ENCODE measurements around the gene UBE2D2. TPM values are rescaled to one million over a fixed set of nuclear protein-coding genes. Genes with fewer than 3 reads are reported as not detected.
A peak's percentile ranks its signal among the peaks of the same experiment; 100 is the strongest.

The UBE2D2 gene
- total and polyA plus RNA-seq, 2 of the 13 experiments (the other 11 are each of a cell fraction or from before 2014, with no cell fraction given) = 79.1 to 109 TPM

GRCh38 chr5:139638090-139638735, 77.1 kb downstream of the UBE2D2 start (continued):
- TF ChIP-seq KDM2A (CRISPR knock-in tag; IDR thresholded peaks at IDR 0.05; ENCODE audit: borderline replicate concordance, low read depth) (peak; percentile 32; the same call in 1 of the 2 replicates), ZNF709 (CRISPR knock-in tag; IDR thresholded peaks at IDR 0.05) (0 out of 2 replicates have a peak, but pooled peaks have one; percentile 33), ZNF263 (CRISPR knock-in tag; IDR thresholded peaks at IDR 0.05) (0 out of 2 replicates have a peak, but pooled peaks have one; percentile 12), ARHGAP35 (CRISPR knock-in tag; IDR thresholded peaks at IDR 0.05; ENCODE audit: borderline replicate concordance) (no peak), NFIB (CRISPR knock-in tag; IDR thresholded peaks at IDR 0.05; ENCODE audit: borderline replicate concordance) (no peak), ETV6 (CRISPR knock-in tag; conservative IDR thresholded peaks at IDR 0.05) (no peak), ZBTB34 (CRISPR knock-in tag; IDR thresholded peaks at IDR 0.05) (no peak), BCL6 (CRISPR knock-in tag; IDR thresholded peaks at IDR 0.05) (peak; percentile 18; the same call in 1 of the 2 replicates), MTERF4 (CRISPR knock-in tag; IDR thresholded peaks at IDR 0.05) (peak; percentile 60; the same call in 1 of the 2 replicates), XBP1 (CRISPR knock-in tag; IDR thresholded peaks at IDR 0.05) (peak; percentile 95; the same call in 1 of the 2 replicates), ZNF432 (CRISPR knock-in tag; IDR thresholded peaks at IDR 0.05; ENCODE audit: borderline replicate concordance) (0 out of 2 replicates have a peak, but pooled peaks have one; percentile 19), ZBTB25 (CRISPR knock-in tag; IDR thresholded peaks at IDR 0.05) (no peak), NFE2L1 (CRISPR knock-in tag; IDR thresholded peaks at IDR 0.05; ENCODE audit: borderline replicate concordance) (no peak), CEBPB (IDR thresholded peaks at IDR 0.05; ENCODE audit: borderline replicate concordance, low read depth, low read length) (no peak), NRL (CRISPR knock-in tag; IDR thresholded peaks at IDR 0.05; ENCODE audit: borderline replicate concordance) (0 out of 2 replicates have a peak, but pooled peaks have one; percentile 18), FOXJ3 (CRISPR knock-in tag; IDR thresholded peaks at IDR 0.05; ENCODE audit: borderline replicate concordance) (no peak), ARNT2 (CRISPR knock-in tag; IDR thresholded peaks at IDR 0.05; ENCODE audit: low read depth) (no peak; the same call in 1 of the 2 replicates), ZFP82 (CRISPR knock-in tag; IDR thresholded peaks at IDR 0.05; ENCODE audit: borderline replicate concordance) (no peak), HNRNPL (IDR thresholded peaks at IDR 0.05; ENCODE audit: low read depth, low read length) (peak; percentile 90), SNAPC2 (CRISPR knock-in tag; IDR thresholded peaks at IDR 0.05) (no peak), ZNF572 (CRISPR knock-in tag; IDR thresholded peaks at IDR 0.05) (no peak; the same call in 1 of the 2 replicates)
- TF ChIP-seq, protein P1, sequence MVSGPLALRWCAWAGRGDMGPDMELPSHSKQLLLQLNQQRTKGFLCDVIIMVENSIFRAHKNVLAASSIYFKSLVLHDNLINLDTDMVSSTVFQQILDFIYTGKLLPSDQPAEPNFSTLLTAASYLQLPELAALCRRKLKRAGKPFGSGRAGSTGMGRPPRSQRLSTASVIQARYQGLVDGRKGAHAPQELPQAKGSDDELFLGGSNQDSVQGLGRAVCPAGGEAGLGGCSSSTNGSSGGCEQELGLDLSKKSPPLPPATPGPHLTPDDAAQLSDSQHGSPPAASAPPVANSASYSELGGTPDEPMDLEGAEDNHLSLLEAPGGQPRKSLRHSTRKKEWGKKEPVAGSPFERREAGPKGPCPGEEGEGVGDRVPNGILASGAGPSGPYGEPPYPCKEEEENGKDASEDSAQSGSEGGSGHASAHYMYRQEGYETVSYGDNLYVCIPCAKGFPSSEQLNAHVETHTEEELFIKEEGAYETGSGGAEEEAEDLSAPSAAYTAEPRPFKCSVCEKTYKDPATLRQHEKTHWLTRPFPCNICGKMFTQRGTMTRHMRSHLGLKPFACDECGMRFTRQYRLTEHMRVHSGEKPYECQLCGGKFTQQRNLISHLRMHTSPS (CRISPR knock-in tag; IDR thresholded peaks at IDR 0.05; ENCODE audit: low read depth) = peak; percentile 86
